Caco-2 (cell line): ENCODE measurements around the gene NLK. TPM values are rescaled to one million over a fixed set of nuclear protein-coding genes. Genes with fewer than 3 reads are reported as not detected.

Experiments used
- BruUV-seq: library from RNA; stranded (reverse); fragments of 400-500 nt; replicated peaks from 2 replicates; lab custom pipeline; 2021; lab: Mats Ljungman, UMichigan
- CTCF ChIA-PET: fragments of 300-600 bp; sonication (Branson Sonifier 250); formaldehyde crosslinking; loops from one replicate; lab custom pipeline; 2022; ENCODE audit warnings: antibody characterized with exemption; lab: Charles Lee
- POLR2A ChIA-PET: fragments of 300-600 bp; sonication (Branson Sonifier 250); formaldehyde crosslinking; loops from one replicate; lab custom pipeline; 2022; ENCODE audit warnings: antibody characterized with exemption; lab: Charles Lee
- DNase-seq, 2 experiments: peaks; one replicate each; pipeline versions ENCODE4 v3.0.0 to v3.0.0-alpha.2; 2020 to 2022
- H3K27me3 ChIP-seq: replicated peaks from 2 replicates; pipeline ENCODE4 v1.6.0; 2011; ENCODE audit warnings: low read length; ENCODE audit not compliant: control insufficient read depth, insufficient read depth
- H3K36me3 ChIP-seq: 2 replicates; pipeline ENCODE4 v1.5.1; 2011; ENCODE audit warnings: low read length; ENCODE audit not compliant: control insufficient read depth, insufficient read depth
- H3K4me1 ChIP-seq: fragments of 250-450 bp; sonication (Bioruptor Pico); 2 replicates; pipeline ENCODE4 v1.5.1; 2020; ENCODE audit warnings: mild to moderate bottlenecking
- H3K4me3 ChIP-seq: 2 replicates; pipeline ENCODE4 v1.5.1; 2011; ENCODE audit warnings: low read depth, mild to moderate bottlenecking, control low read depth, low read length
- H3K9me3 ChIP-seq: fragments of 250-450 bp; sonication (Bioruptor Pico); 2 replicates; pipeline ENCODE4 v1.5.1; 2020; ENCODE audit warnings: mild to moderate bottlenecking, moderate library complexity
- H3K27ac Mint-ChIP-seq: one replicate; pipeline ENCODE4 v1.8.0; 2022; ENCODE audit warnings: mixed read lengths; ENCODE audit not compliant: unreplicated experiment
- H3K27me3 Mint-ChIP-seq: one replicate; pipeline ENCODE4 v1.8.0; 2022; ENCODE audit warnings: mixed read lengths; ENCODE audit not compliant: insufficient read depth, unreplicated experiment
- H3K36me3 Mint-ChIP-seq: one replicate; pipeline ENCODE4 v1.8.0; 2022; ENCODE audit warnings: mild to moderate bottlenecking, mixed read lengths; ENCODE audit not compliant: insufficient read depth, unreplicated experiment
- H3K4me1 Mint-ChIP-seq: one replicate; pipeline ENCODE4 v1.8.0; 2022; ENCODE audit warnings: low read depth, mixed read lengths; ENCODE audit not compliant: unreplicated experiment
- H3K4me3 Mint-ChIP-seq: one replicate; pipeline ENCODE4 v1.8.0; 2022; ENCODE audit warnings: mild to moderate bottlenecking, moderate library complexity, mixed read lengths; ENCODE audit not compliant: unreplicated experiment
- H3K9me3 Mint-ChIP-seq: one replicate; pipeline ENCODE4 v1.8.0; 2022; ENCODE audit warnings: mixed read lengths; ENCODE audit not compliant: unreplicated experiment
- CTCF ChIP-seq, 2 experiments: fragments of 200-600 bp in 1 of 2; IDR thresholded peaks; 1 replicate in 1 of 2; 2 replicates in 1 of 2; pipeline versions ENCODE4 v1.5.1 to v1.8.0; 2011 to 2022; ENCODE audit warnings: antibody characterized with exemption in 1 of 2, control low read depth in 1 of 2, inconsistent platforms in 1 of 2, low read depth in 1 of 2, low read length in 1 of 2, mild to moderate bottlenecking in 1 of 2, moderate library complexity in 1 of 2; ENCODE audit not compliant: insufficient read depth in 1 of 2, severe bottlenecking in 1 of 2, unreplicated experiment in 1 of 2
- intact Hi-C: fragments of 100-400 bp; cut with micrococcal nuclease; formaldehyde crosslinking; loops from one replicate; pipeline ENCODE4 v1.10.0; 2022; ENCODE audit not compliant: unreplicated experiment
- total RNA-seq: library from RNA; stranded (reverse); gene quantifications from 2 replicates; pipeline ENCODE4 v1.2.3, GENCODE V29; 2022

NLK gene
- total RNA-seq, 1 experiment from 2014 or later, result 87.3 TPM

DNA sequence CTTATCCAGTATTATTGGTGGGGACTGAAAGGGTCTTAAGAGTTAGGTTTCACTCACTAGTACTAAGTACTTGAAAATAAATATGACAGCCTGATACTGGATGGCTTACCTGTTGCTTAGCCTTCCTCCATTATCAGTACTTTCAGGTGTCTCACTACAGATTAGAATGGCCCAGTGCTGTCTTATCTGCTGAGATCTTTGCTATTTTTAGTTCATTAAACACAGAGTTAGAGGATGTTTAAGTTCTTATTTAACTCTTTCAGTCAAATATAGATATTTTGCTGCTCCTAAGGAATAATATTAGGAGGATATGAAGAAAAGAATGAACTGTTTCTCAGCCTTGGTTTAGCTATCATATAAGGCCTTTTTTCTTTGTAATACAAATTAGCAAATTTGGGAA lies 74.8 kb downstream of the NLK start:
- BruUV-seq, result no TSS peak
- Histone ChIP-seq H3K9me3 (no peaks in the 10 kb centered on the region), H3K27me3 (no peaks in the 10 kb centered on the region), H3K4me3 (no peak overlapping the region), H3K4me1 (peaks cover 45% of the 10 kb centered on the region), H3K36me3 (no peaks in the 10 kb centered on the region)
- no peak for TF ChIP-seq CTCF (IDR thresholded peaks at IDR 0.05; ENCODE audit: insufficient read depth in 1 of 2, low read depth in 1 of 2, low read length in 1 of 2, severe bottlenecking in 1 of 2, unreplicated experiment in 1 of 2)
- Mint-ChIP-seq H3K27ac (no peak overlapping the region), H3K4me1 (peaks cover 36% of the 10 kb centered on the region), H3K9me3 (no peaks in the 10 kb centered on the region), H3K36me3 (no peaks in the 10 kb centered on the region), H3K4me3 (no peak overlapping the region), H3K27me3 (no peaks in the 10 kb centered on the region)
- DNase-seq, result no peak
- CTCF ChIA-PET, result no interaction called here
- intact Hi-C loops, result loop anchor here (1.0 kb wide), 1 partner anchor 8 kb away; no protein-coding TSS in a partner anchor
- POLR2A ChIA-PET, result no interaction called here

- no peaks in the 10 kb centered on the region for H3K27me3 Mint-ChIP-seq
- peaks cover 30% of the 10 kb centered on the region for H3K4me1 Mint-ChIP-seq
- no peak for TF ChIP-seq CTCF (IDR thresholded peaks at IDR 0.05; ENCODE audit: insufficient read depth in 1 of 2, low read depth in 1 of 2, low read length in 1 of 2, severe bottlenecking in 1 of 2, unreplicated experiment in 1 of 2)
- intact Hi-C loops, result no loop called here
- no peak for DNase-seq
- Histone ChIP-seq H3K4me3 (no peak overlapping the region), H3K27me3 (no peaks in the 10 kb centered on the region), H3K9me3 (no peaks in the 10 kb centered on the region), H3K4me1 (peaks cover 36% of the 10 kb centered on the region), H3K36me3 (no peaks in the 10 kb centered on the region)
- peaks cover 6% of the 10 kb centered on the region for H3K36me3 Mint-ChIP-seq
- POLR2A ChIA-PET, result no interaction called here
- BruUV-seq, result no TSS peak
- CTCF ChIA-PET, result interaction anchor here (0.6 kb wide), 1 partner anchor 130 kb away, joined by 3 read pairs; no protein-coding TSS in a partner anchor
- no peak overlapping the region for H3K4me3 Mint-ChIP-seq
- H3K9me3 Mint-ChIP-seq, result no peaks in the 10 kb centered on the region
- no peak overlapping the region for H3K27ac Mint-ChIP-seq
These were observed 75.9 kb downstream of the NLK start for GRCh38 chr17:28118362-28118761.

- CTCF ChIA-PET, result interaction anchor here (0.6 kb wide), 1 partner anchor 129 kb away, joined by 3 read pairs; no protein-coding TSS in a partner anchor
- Histone ChIP-seq H3K4me3 (no peak overlapping the region), H3K9me3 (no peaks in the 10 kb centered on the region), H3K27me3 (no peaks in the 10 kb centered on the region), H3K4me1 (peaks cover 35% of the 10 kb centered on the region), H3K36me3 (no peaks in the 10 kb centered on the region)
- no peak for TF ChIP-seq CTCF (IDR thresholded peaks at IDR 0.05; ENCODE audit: insufficient read depth in 1 of 2, low read depth in 1 of 2, low read length in 1 of 2, severe bottlenecking in 1 of 2, unreplicated experiment in 1 of 2)
- intact Hi-C loops, result no loop called here
- H3K27ac Mint-ChIP-seq, result no peak overlapping the region
- no peak for DNase-seq
- H3K9me3 Mint-ChIP-seq, result no peaks in the 10 kb centered on the region
- H3K27me3 Mint-ChIP-seq, result no peaks in the 10 kb centered on the region
- H3K4me1 Mint-ChIP-seq, result peaks cover 25% of the 10 kb centered on the region
- POLR2A ChIA-PET, result no interaction called here
- no TSS peak for BruUV-seq
- peaks cover 8% of the 10 kb centered on the region for H3K36me3 Mint-ChIP-seq
- no peak overlapping the region for H3K4me3 Mint-ChIP-seq
These were observed 76.6 kb downstream of the NLK start for GRCh38 chr17:28119046-28119445.
